ENCODE results near the gene ABTB1. TPM values are rescaled to one million over a fixed set of nuclear protein-coding genes. Genes with fewer than 3 reads are reported as not detected.

Gene ABTB1
- total and polyA plus RNA-seq, 12 donors = 2.8 to 96.0 (median 32.2) TPM

GRCh38 chr3:127673191-127674100, 694 bp downstream of the ABTB1 start:
- DNase-seq = peak; percentile 33 to 71 (median 61)
- no peaks in the 10 kb centered on the region for H3K27me3 ChIP-seq
- peaks cover 17 to 20% of the 10 kb centered on the region in 2 donors for H3K4me1 ChIP-seq (replicated peaks in 1 of 2)
- 17 to 44% (median 21%) methylated on average over 15 to 51 of the region's 51 CpGs for WGBS, 4 donors
- no peaks in the 10 kb centered on the region for H3K9me3 ChIP-seq (replicated peaks in 1 of 3)
- H3K4me3 ChIP-seq = peak overlapping the region; percentile 13 to 99 (median 88)
- TF ChIP-seq POLR2A (IDR thresholded peaks at IDR 0.05) = no peak
- TF ChIP-seq CTCF (IDR thresholded peaks at IDR 0.05) = no peak
- H3K36me3 ChIP-seq (replicated peaks in 1 of 2) = peaks cover 0 to 17% of the 10 kb centered on the region in 2 donors
- H3K27ac ChIP-seq = peak overlapping the region in 3 of 5 donors; percentile 29 to 94 (median 84)
- intact Hi-C loops (cut with DNase I) = no loop called here

- Histone ChIP-seq H3K9me3 (replicated peaks in 1 of 3) (no peaks in the 10 kb centered on the region), H3K36me3 (replicated peaks in 1 of 2) (peaks cover 0 to 23% of the 10 kb centered on the region in 2 donors), H3K4me1 (replicated peaks in 1 of 2) (peaks cover 17 to 20% of the 10 kb centered on the region in 2 donors), H3K27ac (peak overlapping the region in 1 of 5 donors; percentile 94), H3K27me3 (no peaks in the 10 kb centered on the region), H3K4me3 (no peak overlapping the region)
- 79 to 88% (median 87%) methylated on average over 17 of the region's 17 CpGs for WGBS, 4 donors
- DNase-seq = peak in 5 of 7 donors; percentile 8 to 49 (median 19)
- TF ChIP-seq CTCF (IDR thresholded peaks at IDR 0.05) (no peak), POLR2A (IDR thresholded peaks at IDR 0.05) (no peak)
- intact Hi-C loops (cut with DNase I) = no loop called here
Observed at GRCh38 chr3:127674101-127674721, 1.5 kb downstream of the ABTB1 start.

DNA sequence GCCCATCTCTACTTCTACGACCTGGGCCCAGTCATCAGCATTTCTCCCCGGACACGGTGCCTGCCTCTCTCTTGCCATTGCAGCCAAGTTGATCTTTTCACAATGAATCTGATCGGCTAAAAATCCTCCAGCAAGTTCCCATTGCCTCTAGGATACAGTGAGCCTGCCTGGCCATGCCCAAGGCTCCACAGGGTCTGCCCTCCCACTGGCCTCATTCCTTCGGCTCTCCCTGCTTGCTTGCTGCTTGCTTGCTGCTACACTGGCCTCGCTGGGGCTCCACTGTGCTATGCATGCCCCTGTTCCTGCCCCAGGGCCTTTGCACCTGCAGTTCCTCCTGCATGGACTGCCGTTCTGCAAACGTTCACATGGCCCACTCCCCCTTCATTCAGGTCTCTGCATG, 2.0 kb downstream of the ABTB1 start:
- TF ChIP-seq POLR2A (IDR thresholded peaks at IDR 0.05) (no peak), CTCF (IDR thresholded peaks at IDR 0.05) (no peak)
- intact Hi-C loops (cut with DNase I) = no loop called here
- H3K27me3 ChIP-seq = no peaks in the 10 kb centered on the region
- DNase-seq = peak in 6 of 7 donors; percentile 1 to 42 (median 12)
- no peak overlapping the region for H3K27ac ChIP-seq
- H3K36me3 ChIP-seq (replicated peaks in 1 of 2) = peaks cover 0 to 24% of the 10 kb centered on the region in 2 donors
- 89 to 94% (median 92%) methylated on average over 8 of the region's 8 CpGs for WGBS, 4 donors
- peaks cover 17 to 20% of the 10 kb centered on the region in 2 donors for H3K4me1 ChIP-seq (replicated peaks in 1 of 2)
- no peak overlapping the region for H3K4me3 ChIP-seq
- H3K9me3 ChIP-seq (replicated peaks in 1 of 3) = no peaks in the 10 kb centered on the region

- WGBS, 4 donors = 89 to 94% (median 91%) methylated on average over 27 to 29 of the region's 29 CpGs
Observed at GRCh38 chr3:127675651-127676391, 3.1 kb downstream of the ABTB1 start.

More at GRCh38 chr3:127675651-127676391, 3.1 kb downstream of the ABTB1 start:
- intact Hi-C loops (cut with DNase I) = no loop called here
- Histone ChIP-seq H3K4me3 (no peak overlapping the region), H3K27ac (no peak overlapping the region), H3K36me3 (replicated peaks in 1 of 2) (peaks cover 0 to 27% of the 10 kb centered on the region in 2 donors), H3K9me3 (replicated peaks in 1 of 3) (no peaks in the 10 kb centered on the region), H3K27me3 (no peaks in the 10 kb centered on the region), H3K4me1 (replicated peaks in 1 of 2) (peaks cover 17 to 20% of the 10 kb centered on the region in 2 donors)
- TF ChIP-seq POLR2A (IDR thresholded peaks at IDR 0.05) (no peak), CTCF (IDR thresholded peaks at IDR 0.05) (no peak)
- DNase-seq = peak in 6 of 7 donors; percentile 6 to 47 (median 16)
